ENCODE data around the gene FARS2.

DNA sequence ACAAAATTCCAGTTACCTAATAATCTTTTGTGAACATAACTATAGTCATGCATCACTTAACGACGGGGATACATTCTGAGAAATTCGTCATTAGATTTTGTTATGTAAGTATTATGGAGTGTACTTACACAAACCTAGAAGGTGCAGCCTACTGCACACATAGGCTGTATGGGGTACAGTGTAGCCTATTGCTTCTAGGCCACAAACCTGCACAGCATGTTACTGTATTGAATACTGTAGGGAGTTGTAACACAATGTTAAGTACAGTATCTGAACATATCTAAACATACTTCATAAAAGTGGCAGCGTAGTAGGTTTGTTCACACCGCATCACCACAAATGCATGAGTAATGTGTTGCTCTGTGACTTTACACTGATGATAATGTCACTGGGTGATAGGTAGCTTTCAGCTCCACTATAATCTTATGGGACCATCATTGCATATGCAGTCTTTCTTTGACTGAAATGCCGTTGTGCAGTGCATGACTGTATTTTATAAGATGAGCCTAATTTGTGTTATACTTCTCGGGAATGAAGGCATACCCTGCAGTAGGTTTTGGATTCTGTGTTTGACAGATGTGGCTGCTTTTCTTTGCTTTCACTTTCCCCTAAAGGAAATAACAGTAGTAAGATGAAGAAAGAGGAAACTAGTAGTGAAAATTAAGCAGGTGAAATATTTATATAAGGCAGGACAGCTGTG lies 365.6 kb downstream of the FARS2 start:
- TF ChIP-seq EZH2 (IDR thresholded peaks at IDR 0.05; ENCODE audit: borderline replicate concordance, low read depth, low read length, severe bottlenecking): no peak
- TF ChIP-seq, protein P1, sequence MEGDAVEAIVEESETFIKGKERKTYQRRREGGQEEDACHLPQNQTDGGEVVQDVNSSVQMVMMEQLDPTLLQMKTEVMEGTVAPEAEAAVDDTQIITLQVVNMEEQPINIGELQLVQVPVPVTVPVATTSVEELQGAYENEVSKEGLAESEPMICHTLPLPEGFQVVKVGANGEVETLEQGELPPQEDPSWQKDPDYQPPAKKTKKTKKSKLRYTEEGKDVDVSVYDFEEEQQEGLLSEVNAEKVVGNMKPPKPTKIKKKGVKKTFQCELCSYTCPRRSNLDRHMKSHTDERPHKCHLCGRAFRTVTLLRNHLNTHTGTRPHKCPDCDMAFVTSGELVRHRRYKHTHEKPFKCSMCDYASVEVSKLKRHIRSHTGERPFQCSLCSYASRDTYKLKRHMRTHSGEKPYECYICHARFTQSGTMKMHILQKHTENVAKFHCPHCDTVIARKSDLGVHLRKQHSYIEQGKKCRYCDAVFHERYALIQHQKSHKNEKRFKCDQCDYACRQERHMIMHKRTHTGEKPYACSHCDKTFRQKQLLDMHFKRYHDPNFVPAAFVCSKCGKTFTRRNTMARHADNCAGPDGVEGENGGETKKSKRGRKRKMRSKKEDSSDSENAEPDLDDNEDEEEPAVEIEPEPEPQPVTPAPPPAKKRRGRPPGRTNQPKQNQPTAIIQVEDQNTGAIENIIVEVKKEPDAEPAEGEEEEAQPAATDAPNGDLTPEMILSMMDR (IDR thresholded peaks at IDR 0.05; ENCODE audit: borderline replicate concordance, extremely low read depth, low read length, poor library complexity, severe bottlenecking): no peak
